GM12865 (cell line): ENCODE results near the gene C2orf68.
"Not testable (repeated sequence)": the region's sequence is repeated elsewhere in the genome, so short reads cannot be mapped to it uniquely, and the experiment has no call there.

ENCODE experiments used
- DNase-seq: peaks from one replicate; pipeline ENCODE4 v3.0.0; 2010; ENCODE audit warnings: low read depth
- H3K4me3 ChIP-seq: 2 replicates; pipeline ENCODE4 v1.5.1; 2011; ENCODE audit warnings: mild to moderate bottlenecking, low read depth, low read length, control low read depth
- CTCF ChIP-seq: IDR thresholded peaks from 2 replicates; pipeline ENCODE4 v1.5.1; 2011; ENCODE audit warnings: low read length, control low read depth, low read depth, inconsistent platforms; ENCODE audit not compliant: insufficient read depth; ENCODE audit errors: missing control alignments

Gene C2orf68

GRCh38 chr2:85561280-85562212 lies 50.3 kb downstream of the C2orf68 start, which contains the start of gene GGCX:
GGCX (minus strand) TSS chr2:85561493; CDS start chr2:85561428, 65 bp downstream.
- TF ChIP-seq CTCF = no peak
- peak within 1 kb of the TSS; percentile 89 for H3K4me3 ChIP-seq
- DNase-seq = peak; percentile 98

- DNase-seq = no peak
- TF ChIP-seq CTCF = no peak
Observed at GRCh38 chr2:85560812-85561279, 51.0 kb downstream of the C2orf68 start.

GRCh38 chr2:85560403-85560726 lies 51.5 kb downstream of the C2orf68 start:
- DNase-seq = not testable (repeated sequence)
- peak overlapping the region; percentile 89 for H3K4me3 ChIP-seq

More at GRCh38 chr2:85560812-85561279, 51.0 kb downstream of the C2orf68 start:
- H3K4me3 ChIP-seq = peak overlapping the region; percentile 89

GRCh38 chr2:85558160-85558559 lies 53.7 kb downstream of the C2orf68 start:
- DNase-seq = no peak
- H3K4me3 ChIP-seq = no peak overlapping the region
- TF ChIP-seq CTCF = no peak

GRCh38 chr2:85557130-85557529 lies 54.7 kb downstream of the C2orf68 start:
- H3K4me3 ChIP-seq = no peak overlapping the region
- no peak for DNase-seq
- TF ChIP-seq CTCF = no peak
